ENCODE measurements around the gene LMO3. TPM values are rescaled to one million over a fixed set of nuclear protein-coding genes. Genes with fewer than 3 reads are reported as not detected.

The LMO3 gene
- total and polyA plus RNA-seq, 2 of the 4 experiments (the other 2 are of a cell fraction), result 0.54 to 0.84 TPM

DNA sequence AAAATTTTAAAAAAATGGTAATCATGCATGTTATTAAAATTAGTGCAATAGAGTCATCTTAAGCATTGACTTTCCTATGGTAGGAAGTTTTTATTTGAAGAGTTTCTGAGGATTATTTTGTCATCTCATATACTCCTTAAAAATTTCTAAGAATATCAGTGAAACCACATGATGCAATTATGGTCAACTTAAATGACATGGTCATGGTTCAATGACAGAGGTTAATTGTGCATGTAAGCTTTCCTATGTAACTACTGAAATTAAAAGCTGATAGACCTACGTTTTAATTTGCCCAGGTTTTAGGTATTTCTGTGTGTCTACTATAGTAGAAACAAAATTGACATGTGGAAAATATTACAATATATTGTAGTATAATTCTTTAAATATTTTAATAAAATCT is 21.0 kb upstream of the LMO3 start:
- H3K4me2 ChIP-seq (ENCODE audit: low read depth, low read length), result no peak overlapping the region
- H4K5ac ChIP-seq (ENCODE audit: low read depth, low read length), result no peak overlapping the region
- H3K9me1 ChIP-seq (ENCODE audit: insufficient read depth, low read length), result no peaks in the 10 kb centered on the region
- no peak overlapping the region for H3K27ac ChIP-seq (ENCODE audit: insufficient read depth, low read length)
- intact Hi-C loops (cut with micrococcal nuclease) (no loop called here), in situ Hi-C loops (cut with MboI; ENCODE audit: low sequenced_read_pairs) (no loop called here), dilution Hi-C loops (cut with HindIII; ENCODE audit: low sequenced_read_pairs, unreplicated experiment) (no loop called here)
- H2AK5ac ChIP-seq (ENCODE audit: low read depth, low read length), result no peak overlapping the region
- H2AK9ac ChIP-seq (replicated peaks; ENCODE audit: low read depth, low read length, poor library complexity), result no peak overlapping the region
- H3K4ac ChIP-seq (ENCODE audit: low read depth, low read length), result no peak overlapping the region
- DNase-seq (no peak), ATAC-seq (ENCODE audit: low read depth) (no peak)
- no peak overlapping the region for H2BK5ac ChIP-seq (ENCODE audit: low read depth, low read length, poor library complexity, severe bottlenecking)
- H3K79me1 ChIP-seq (ENCODE audit: low read depth in 1 of 2, low read length in 2 of 2), result no peaks in the 10 kb centered on the region
- POLR2A ChIA-PET (ENCODE audit: unreplicated experiment), result no interaction called here
- no peaks in the 10 kb centered on the region for H3K27me3 ChIP-seq (ENCODE audit: control insufficient read depth, insufficient read depth, low read length)
- CTCF ChIA-PET, result no interaction called here
- no CpG with 5 or more reads among the region's 1 CpG for WGBS, 2 experiments (ENCODE audit: extremely low coverage in 2 of 2, insufficient read length in 1 of 2)
- no peaks in the 10 kb centered on the region for H4K20me1 ChIP-seq (ENCODE audit: insufficient read depth, low read length)
- no peak overlapping the region for H2BK15ac ChIP-seq (ENCODE audit: low read depth, low read length)
- no peak overlapping the region for H4K91ac ChIP-seq (ENCODE audit: insufficient read depth, low read depth, low read length)
- H3K18ac ChIP-seq (ENCODE audit: low read depth, low read length), result no peak overlapping the region
- no peaks in the 10 kb centered on the region for H3K4me1 ChIP-seq (ENCODE audit: control insufficient read depth, insufficient read depth, low read length)
- no peak overlapping the region for H3K4me3 ChIP-seq (ENCODE audit: insufficient read depth, low read depth, low read length)
- no peak overlapping the region for H4K8ac ChIP-seq (ENCODE audit: low read depth in 2 of 2, low read length in 2 of 2)
- no peaks in the 10 kb centered on the region for H3K9me3 ChIP-seq (ENCODE audit: control insufficient read depth, insufficient read depth, low read length)
- H3K23ac ChIP-seq (ENCODE audit: low read depth, low read length), result no peak overlapping the region
- no peak overlapping the region for H2BK20ac ChIP-seq (ENCODE audit: low read depth, low read length)
- BruUV-seq (replicated peaks), result no TSS peak
- TF ChIP-seq RCOR1 (IDR thresholded peaks at IDR 0.05; ENCODE audit: insufficient replicate concordance, low read length) (no peak), MAFK (IDR thresholded peaks at IDR 0.05; ENCODE audit: low read depth, low read length) (no peak)
- TF ChIP-seq, protein P1, sequence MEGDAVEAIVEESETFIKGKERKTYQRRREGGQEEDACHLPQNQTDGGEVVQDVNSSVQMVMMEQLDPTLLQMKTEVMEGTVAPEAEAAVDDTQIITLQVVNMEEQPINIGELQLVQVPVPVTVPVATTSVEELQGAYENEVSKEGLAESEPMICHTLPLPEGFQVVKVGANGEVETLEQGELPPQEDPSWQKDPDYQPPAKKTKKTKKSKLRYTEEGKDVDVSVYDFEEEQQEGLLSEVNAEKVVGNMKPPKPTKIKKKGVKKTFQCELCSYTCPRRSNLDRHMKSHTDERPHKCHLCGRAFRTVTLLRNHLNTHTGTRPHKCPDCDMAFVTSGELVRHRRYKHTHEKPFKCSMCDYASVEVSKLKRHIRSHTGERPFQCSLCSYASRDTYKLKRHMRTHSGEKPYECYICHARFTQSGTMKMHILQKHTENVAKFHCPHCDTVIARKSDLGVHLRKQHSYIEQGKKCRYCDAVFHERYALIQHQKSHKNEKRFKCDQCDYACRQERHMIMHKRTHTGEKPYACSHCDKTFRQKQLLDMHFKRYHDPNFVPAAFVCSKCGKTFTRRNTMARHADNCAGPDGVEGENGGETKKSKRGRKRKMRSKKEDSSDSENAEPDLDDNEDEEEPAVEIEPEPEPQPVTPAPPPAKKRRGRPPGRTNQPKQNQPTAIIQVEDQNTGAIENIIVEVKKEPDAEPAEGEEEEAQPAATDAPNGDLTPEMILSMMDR (conservative IDR thresholded peaks at IDR 0.05; ENCODE audit: low read depth, low read length), result no peak
- H2BK120ac ChIP-seq (ENCODE audit: low read depth, low read length), result no peak overlapping the region
- no peak overlapping the region for H3K9ac ChIP-seq (ENCODE audit: low read depth, low read length)
- no peak overlapping the region for H3K14ac ChIP-seq (replicated peaks; ENCODE audit: low read depth, low read length)
- no peak overlapping the region for H2AFZ ChIP-seq (replicated peaks; ENCODE audit: low read length, poor library complexity)
- H3K56ac ChIP-seq (ENCODE audit: extremely low read depth, insufficient read depth, low read length), result no peak overlapping the region
- no peaks in the 10 kb centered on the region for H3K36me3 ChIP-seq (ENCODE audit: control insufficient read depth, insufficient read depth, low read length)
